HFF-Myc (cell line): ENCODE measurements around the gene CMPK2.

Source experiments
- DNase-seq: peaks from one replicate; pipeline ENCODE4 v3.0.0-alpha.2; 2011; ENCODE audit warnings: low read depth; ENCODE audit errors: extremely low read depth
- H3K4me3 ChIP-seq: replicated peaks from 2 replicates; pipeline ENCODE4 v1.5.1; 2011; ENCODE audit warnings: low read depth, mild to moderate bottlenecking, control low read depth, low read length
- CTCF ChIP-seq: IDR thresholded peaks from 2 replicates; pipeline ENCODE4 v1.5.1; 2012; ENCODE audit warnings: mild to moderate bottlenecking, low read depth, low read length, control low read depth; ENCODE audit errors: missing control alignments

Gene CMPK2

DNA sequence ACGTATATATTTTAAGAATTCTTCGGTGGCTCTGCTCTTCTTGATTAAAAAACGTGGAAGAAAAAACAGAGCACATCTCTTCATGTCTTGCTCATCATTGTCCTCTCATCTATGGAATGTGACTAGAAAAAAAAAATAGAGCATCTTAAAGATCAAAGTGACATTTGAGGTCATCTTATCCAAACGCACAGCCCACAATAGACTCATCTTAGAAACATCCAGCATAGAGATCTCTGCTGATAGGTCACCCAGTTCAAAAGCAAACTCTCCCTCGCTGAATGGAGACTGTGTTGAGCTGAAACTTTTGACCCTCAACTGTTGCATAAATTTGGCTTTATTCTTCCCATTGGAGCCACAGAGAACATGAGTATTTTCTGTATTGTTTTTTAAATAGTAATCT lies 65.2 kb downstream of the CMPK2 start:
- no peak for TF ChIP-seq CTCF

More for the DNA sequence above, 65.2 kb downstream of the CMPK2 start:
- DNase-seq: no peak
- no peak overlapping the region for H3K4me3 ChIP-seq
